NOMO-1 treated with dmso at 0.1 percent for 144 hours (cell line): ENCODE measurements around the gene INTS14.

ENCODE experiments used
- DNase-seq: peaks from one replicate; lab custom pipeline; 2025; ENCODE audit not compliant: unreplicated experiment; lab: John Stamatoyannopoulos, UW

Gene INTS14

DNA sequence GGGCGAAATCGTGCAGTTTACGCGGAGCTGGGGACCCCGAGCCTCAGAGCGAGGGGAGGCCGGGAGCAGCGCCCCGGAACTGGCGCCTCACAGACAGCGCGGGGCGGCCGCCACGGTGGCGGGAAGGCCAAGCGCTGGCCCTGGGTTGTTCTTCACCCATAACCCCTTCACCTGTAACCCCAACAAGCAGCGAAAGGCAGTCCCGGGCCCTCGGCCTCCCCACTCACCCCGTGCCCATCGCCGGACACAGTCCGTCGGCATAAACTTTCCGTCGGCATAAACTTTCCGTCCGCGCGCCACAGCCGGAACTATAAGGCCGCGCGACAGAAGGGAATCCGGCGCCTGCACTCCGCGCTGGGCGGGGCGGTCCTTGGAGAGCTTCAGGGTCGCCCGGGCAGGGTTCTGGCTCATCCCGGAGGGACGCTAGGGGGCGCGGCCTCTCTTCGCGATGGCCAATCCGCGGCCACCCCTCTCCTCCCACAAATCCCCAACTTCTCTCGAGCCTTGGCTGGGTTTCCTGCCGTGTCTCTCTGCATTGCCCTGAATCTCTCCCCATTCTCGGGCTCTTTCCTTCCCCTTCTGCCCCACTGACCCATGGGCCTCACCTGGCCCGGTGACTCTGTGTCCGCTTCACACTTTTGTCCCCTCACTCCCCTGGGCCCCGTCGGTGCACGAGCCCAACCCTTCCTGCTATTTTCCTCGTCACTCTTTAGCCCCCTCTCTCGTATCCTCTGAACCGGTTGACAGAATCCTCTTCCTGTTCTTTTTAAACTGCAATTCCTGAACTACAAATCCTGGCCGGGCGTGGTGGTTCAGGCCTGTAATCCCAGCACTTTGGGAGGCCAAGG is at the start of gene INTS14:
Gene INTS14 (minus strand): TSS at position 261 of the 848 bp plus-strand sequence. CDS start 3,751 bp downstream, outside the sequence.
- DNase-seq, result peak; percentile 94

DNA sequence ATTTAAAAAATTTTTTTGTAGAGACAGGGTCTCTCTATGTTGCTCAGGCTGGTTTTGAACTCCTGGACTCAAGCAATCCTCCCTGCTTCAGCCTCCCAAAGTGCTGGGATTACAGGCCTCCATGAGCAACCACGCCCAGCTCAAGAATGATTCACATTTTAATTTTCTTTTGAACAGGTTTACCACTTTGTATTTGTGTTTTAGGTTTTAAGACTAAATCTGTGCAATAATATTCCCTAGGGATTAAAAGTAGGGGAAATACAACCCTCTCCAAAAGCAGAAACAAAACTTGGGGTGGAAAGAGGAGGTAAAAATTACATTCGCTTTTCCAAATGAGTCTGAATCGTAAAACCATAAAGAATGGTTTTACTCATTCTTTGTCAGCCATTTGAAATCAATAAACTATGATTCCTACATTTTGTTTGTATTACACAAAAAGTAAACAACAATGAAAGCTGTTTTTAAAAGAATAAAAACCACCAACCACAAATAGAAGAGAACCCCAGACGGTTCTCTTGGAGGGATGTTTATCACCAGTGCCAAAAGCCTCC is 48.6 kb upstream of the INTS14 start:
- no peak for DNase-seq

DNA sequence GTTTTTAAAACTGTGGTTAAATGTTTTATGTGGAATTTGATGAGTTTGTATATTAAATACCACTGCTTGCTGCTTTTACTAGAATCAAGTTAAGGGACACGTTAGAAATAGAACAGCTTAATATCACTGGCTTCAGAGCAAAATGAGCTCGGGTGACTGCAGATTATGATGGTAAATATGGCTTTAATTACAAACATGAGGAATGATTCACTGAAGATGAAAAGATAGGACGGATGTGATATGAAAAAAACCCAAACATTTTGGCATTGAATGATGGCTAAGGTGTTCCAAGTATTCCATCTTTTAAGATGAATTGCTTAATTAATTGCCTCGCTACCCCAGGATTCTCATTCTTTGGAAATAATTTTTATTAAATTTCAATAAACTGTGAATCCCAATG is 44.5 kb upstream of the INTS14 start:
- no peak for DNase-seq

DNA sequence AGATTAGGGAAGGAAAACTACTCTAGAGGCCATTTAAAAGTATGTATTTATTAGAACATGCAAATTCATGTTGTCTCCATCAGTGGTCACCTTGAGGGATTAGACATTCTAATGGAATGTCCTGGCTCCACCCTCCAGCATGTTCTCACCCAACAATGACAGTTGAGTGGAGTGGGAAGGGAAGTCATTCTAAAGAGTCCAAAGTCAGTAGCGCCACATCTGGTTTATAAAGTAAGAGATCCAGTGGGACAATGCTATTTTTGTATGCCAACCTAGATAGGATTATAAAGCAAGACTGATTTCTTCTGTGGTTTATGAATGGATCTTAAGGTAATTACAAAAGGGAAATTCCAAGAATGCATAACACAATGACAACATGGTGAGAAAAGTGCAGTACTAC is 44.1 kb upstream of the INTS14 start:
- no peak for DNase-seq

DNA sequence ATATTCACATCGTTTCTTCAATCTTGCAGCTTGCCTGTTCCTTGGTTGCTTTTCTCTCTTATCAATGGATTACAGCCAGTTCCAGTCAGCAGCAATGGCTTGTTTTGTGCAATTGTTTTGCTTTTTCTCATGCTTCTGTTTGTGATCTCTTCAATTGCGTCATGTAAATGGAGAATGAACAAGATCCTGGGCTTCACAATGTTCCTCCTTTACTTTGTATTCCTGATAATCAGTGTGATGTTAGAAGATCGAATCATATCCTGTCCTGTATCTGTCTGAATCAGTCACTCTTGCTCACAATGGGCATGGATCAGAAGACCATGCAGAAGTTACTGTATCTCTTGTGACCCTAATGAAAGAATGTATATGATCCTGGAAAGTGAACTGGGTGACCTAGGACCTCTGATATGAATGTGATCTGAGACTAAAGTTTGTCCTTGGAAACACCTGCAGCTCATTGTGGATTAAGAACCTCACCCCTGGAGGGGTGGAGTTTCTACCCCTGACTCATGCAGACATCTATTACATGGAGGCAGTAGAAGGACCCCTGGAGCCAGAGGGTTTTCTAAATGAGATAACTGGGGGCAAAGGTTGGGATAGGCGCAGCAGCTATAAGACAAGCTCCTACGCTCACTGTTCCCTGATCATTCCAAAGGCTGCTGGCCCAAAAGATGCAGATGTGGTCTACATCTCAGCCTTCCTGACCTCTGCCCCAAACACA is 43.0 kb upstream of the INTS14 start:
- DNase-seq, result no peak

DNA sequence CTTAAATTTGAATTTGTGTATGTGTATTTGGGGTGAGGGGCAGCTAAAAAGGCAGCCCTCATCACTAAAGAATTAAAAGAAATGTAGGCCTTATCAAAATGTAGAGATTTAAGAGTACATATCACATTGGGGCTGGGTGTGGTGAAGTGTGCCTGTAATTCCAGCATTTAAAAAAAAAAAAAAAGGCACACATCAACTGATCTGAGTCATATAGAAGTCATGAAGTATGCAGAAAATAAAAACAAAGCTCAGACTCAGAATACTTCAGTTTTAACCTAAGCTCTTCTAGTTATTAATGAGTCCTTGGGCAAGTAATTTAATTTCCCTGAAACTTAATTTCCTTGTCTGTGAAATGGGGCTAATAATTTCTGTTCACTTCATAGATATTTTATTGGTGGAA is 42.4 kb upstream of the INTS14 start:
- no peak for DNase-seq

DNA sequence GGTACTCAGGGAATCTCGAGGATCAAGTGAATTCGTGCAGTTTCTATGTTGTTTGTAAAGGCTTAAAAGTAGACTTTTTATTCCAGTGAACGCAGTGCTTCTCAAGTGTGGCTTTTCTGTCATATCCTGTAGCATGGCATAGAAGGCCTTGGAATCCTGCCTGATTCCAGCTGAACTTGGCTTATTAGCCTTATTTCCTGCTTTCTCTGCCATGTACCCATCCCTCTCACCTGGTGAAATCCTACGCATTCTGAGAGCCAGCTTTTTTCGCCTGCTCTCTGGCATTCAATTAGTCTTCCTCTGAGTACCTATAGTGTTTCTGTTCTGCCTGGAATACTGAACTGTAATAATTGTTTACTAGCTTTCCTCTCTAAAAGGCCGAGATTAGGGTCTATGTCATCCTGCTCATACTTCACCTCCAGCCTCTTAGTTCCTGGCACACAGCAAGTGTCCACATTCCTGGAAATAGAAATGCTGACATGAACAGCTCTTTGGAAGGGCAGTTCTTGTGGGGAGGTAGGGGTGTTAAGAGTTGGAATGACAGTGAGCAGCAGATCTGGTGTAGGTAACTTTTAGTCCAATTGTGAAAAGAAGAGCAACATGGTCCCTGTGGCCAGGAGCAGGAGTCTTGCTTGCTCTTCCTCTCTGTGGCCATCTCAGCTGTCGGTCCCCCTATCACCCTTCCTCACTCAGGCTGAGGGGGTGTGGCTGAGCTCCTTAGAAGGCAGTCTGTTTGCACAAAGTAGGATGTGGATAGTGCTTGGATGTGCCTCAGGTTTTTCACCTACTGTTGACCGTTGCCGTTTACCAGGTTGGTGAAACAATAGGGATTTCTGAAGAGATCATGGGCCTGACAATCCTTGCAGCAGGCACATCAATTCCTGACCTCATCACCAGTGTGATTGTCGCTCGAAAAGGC is 41.2 kb upstream of the INTS14 start:
- DNase-seq, result no peak

DNA sequence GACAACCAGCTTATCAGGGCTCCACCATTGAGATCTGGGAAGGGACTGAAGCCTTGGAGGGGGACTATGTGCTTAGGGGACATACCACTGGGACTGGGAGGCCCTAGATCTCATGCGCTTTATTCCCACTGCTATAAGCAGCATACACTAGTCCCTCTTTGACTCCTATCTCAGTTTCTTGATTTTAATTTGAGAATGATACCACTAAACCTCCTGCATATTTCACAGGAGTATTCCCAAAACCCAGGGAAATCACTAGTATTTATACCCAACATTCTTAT is 40.1 kb upstream of the INTS14 start:
- DNase-seq, result no peak

DNA sequence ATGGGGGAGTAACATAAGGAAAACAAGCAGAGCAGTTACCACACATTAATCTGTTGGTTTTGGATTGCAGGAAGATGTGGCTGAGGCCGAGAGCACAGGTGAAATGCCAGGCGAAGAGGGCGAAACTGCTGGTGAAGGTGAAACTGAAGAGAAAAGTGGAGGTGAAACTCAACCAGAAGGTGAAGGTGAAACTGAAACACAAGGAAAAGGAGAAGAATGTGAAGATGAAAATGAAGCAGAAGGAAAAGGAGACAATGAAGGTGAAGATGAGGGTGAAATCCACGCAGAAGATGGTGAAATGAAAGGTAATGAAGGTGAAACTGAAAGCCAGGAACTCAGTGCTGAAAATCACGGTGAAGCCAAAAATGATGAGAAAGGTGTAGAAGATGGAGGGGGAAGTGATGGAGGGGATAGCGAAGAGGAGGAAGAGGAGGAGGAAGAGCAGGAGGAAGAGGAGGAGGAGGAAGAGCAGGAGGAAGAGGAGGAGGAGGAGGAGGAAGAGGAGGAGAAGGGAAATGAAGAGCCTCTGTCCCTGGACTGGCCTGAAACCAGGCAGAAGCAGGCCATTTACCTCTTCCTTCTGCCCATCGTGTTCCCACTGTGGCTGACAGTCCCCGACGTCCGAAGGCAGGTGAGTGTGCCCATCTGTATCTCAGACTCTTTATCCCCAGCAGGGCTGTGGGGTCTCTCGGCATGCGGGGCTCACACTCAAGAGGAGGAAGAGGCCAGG is 39.5 kb upstream of the INTS14 start:
- DNase-seq, result no peak

DNA sequence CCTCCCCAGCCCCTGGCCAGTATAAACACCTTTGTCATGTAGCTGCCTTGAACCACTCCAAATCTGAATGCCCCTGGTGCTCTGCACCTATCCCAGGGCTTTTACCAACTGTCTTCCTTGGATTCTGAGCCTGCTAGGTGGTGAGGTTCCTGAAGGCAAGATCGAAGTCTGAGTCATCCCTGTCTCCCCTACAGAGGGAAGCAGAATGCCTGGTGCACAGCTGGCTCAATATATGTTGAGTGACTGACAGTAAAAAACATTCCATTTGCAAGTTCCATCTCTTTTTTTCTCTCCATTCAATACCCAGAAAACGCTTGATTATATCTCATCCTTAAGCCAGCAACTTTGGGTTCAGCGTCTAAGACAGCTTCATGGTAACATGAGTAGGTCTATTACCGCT is 35.6 kb upstream of the INTS14 start:
- no peak for DNase-seq

DNA sequence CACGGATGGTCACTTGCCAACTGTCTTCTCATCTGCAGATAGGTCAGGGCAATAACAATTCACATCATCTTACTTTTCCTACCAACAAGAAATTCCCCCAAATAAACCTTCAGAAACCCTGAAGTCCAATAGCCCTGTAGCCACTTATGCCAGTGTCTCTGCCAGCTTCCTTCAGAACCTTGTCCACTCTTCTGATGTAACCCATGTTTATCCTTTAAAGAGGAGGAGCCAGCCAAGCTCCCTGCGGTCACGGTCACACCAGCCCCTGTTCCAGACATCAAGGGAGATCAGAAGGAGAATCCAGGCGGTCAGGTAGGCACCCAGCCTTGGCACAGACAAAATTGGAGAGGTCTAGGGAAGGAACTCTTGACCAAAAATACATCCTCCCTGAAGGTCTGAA is 34.5 kb upstream of the INTS14 start:
- DNase-seq, result no peak

DNA sequence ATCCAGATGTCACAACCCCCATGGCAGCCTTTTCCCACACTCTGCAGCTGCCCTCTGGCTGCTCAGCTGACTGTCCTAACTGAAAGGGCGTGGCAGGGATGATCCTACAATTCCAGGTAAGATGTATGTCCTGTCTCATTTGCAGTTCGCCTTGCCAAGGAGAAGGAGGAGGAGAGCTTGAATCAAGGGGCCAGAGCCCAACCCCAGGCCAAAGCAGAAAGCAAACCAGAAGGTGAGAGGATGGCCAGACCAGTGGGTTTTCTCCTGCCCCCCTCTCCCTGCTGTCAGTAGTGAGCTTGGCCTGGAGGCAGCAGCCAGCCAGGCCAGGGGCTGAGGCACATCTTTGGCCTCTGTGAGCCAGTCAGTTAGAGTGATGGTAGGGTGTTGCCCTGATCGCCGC is 33.4 kb upstream of the INTS14 start:
- no peak for DNase-seq

DNA sequence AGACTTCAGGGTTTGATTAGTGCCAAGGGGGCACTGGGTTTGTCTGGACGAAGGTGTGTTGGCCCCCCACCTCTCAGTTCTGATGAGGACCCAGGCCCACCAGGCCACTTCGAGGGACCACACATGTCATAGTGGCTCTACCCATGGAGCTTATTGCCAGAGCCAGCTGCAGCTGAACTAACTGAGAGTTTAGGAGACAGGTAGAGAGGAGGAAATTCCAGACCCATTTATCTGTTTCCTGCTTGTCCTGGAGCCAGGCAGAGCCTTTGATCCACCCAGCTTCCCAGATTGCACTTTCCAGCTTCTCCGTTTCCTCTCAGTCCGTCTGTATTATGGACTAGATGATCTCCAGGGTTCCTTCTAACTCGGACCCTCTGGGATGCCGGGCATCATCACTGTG is 31.7 kb upstream of the INTS14 start:
- DNase-seq, result no peak

DNA sequence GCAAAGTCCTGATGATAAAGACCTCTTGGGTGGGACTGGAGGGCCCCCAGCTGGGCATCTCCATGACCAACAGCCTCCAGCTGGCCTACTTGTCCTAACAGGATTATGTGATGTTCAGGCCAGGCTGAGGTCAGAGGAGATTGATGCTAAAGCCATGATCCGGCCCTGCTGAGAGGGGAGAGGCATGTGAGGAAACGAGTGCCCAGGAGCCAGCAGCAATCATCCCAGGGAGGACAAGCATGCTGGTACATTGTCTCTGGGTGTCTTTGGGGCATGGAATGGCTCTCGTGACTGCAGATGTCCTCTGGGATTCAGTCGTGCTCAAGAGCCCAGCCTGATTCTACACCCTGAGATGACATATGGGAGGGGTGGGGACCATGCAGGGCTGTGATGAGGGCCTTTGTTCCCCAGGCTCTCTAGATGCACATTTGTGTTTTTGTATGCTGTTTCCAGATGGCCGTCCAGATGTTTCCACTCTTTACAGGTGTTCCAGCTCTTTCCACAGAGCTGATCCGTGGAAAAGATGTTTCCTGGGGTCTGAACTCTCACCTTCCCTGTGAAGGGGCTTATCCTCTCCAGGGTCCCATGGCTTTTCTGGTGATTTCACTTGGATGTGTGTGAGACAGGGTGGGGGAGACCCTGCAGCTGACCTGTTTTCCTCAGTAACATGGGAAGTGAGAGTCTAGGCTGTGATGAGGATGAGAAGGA is 31.0 kb upstream of the INTS14 start:
- DNase-seq, result no peak

DNA sequence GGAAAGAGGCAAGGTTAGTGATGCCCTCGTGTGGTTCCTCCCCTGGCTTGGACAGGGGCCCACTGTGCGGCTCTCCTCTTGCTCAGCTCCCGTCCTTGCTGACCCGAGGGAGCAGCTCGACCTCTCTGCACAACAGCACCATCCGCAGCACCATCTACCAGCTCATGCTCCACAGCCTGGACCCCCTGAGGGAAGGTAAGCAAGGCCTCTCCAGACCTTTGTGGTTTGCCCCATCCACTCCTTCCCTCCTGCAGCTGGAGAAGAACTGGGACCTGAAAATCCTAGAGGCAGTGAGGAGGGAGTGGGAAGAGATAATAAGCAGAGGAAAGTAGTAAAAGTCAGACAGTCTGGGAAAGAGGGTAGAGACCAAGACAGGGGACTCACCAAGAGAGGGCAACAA is 28.6 kb upstream of the INTS14 start:
- DNase-seq, result no peak

DNA sequence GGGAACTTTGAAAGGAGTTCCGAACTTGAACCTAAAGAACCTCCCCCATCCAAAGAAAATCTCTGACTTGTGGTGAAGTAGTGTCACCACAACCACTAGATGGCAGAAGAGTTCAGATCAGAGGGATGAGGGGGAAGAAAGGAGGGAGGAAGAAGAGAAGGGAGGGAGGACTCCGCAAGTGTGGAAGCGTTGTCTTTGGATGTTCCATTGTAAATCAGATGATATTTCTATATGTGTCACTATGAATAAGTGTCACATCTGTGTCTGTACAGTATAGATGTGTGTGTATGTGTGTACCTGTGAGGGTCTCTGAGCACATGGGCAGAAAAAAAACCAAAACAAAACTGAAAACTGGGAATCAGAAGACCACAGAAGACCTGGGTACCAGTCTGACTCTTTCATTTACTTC is 27.8 kb upstream of the INTS14 start:
- peak; percentile 80 for DNase-seq

DNA sequence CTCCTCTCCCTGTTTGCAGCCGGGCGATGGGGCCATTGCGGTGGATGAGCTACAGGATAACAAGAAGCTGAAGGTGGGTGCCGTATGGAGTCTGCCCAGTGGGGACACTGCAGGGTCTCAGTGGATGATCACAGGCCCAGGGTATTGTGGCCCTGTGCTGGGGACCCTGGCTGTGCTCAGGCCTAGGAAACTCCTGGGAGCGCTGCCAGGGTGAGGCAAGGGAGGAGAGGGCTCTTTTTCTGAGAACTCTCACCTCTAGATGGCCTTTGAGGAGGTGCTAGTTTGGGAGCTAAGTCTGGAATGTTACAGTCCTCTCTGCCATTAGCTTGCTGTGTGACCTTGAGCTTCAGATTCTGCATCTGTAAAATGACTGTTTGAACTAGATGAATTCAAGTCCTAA is 27.2 kb upstream of the INTS14 start:
- no peak for DNase-seq

DNA sequence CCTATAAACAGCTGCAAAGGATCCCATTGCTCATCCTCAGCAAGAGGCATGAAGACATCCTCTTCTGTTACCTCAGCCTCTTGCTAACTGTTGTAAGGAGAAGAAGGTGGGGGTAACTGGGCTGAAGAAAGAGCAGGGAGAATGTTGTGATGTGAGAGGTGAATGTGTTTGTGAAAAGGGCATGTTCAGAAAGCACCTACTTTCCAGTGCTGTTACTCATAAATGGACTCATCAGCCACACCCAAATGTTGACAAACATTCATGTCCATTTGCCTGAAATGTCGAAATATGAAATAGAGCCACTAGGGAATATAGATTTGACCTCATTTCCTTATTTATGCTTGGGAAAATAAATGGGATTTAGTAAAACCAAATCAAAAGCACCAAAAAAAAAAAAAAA is 23.4 kb upstream of the INTS14 start:
- no peak for DNase-seq

DNA sequence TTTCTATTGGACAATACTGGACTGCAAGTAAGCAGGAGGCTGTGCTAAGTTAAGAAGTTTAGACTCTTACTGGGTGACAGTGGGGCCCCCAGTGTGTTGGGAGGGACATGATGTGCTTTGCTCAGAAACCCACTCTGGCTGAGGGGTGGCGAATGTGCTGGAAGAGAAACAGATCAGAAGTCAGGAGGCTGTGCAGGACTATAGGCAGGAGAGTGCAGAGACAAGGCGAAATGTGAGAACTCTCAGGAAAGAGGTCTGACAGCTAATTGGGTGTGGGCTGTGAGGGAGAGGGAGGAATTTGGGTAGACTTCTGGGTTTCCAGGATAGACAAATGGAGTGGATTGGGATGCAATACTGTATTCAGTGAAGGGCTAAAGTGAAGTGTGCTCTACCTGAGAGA is 22.8 kb upstream of the INTS14 start:
- no peak for DNase-seq

DNA sequence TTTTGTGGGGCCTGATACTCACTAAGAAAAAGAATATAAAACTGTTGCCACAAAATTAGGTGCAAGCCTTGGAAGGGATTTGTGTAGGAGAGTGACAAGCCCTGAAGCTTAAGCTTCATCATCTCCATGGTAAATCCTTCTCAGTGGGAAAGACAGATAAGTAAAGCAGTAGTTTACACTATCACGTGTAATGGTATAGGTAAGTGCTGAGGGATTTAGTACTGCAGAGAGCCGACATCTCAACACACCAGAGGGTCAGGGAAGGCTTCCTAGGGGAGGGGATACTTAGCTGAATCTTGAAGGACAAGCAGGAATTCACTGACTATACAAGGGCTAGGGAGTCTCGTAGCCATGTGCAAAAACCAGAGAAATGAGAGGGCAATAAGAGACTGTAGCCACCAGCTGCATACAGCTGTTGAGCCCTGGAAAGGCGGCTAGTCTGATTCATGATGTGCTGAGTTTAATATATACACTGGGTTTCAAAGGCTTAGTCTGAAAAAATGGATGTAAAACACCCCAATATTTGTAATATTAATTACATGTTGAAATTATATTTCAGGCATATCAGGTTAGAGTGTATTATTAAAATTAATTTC is 21.9 kb upstream of the INTS14 start:
- no peak for DNase-seq
